Breast epithelium (tissue), 3 donors: ENCODE data around the gene LINC00237.

ENCODE experiments used
- CTCF ChIP-seq, 3 donors: fragments of 450-650 bp; IDR thresholded peaks; one replicate each; pipeline ENCODE4 v1.5.1; 2016 to 2017; ENCODE audit warnings: antibody characterized with exemption in 3 of 3, mild to moderate bottlenecking in 3 of 3, moderate library complexity in 3 of 3
- POLR2A ChIP-seq: fragments of 450-650 bp; IDR thresholded peaks from one replicate; pipeline ENCODE4 v1.6.1; 2016; ENCODE audit warnings: antibody characterized with exemption, mild to moderate bottlenecking, moderate library complexity

- no peak for TF ChIP-seq CTCF (IDR thresholded peaks at IDR 0.05)
- no peak for TF ChIP-seq POLR2A
Observed at GRCh38 chr20:21114584-21114983, 8.4 kb upstream of the LINC00237 start.
